ENCODE data around the gene HPN.

HPN gene

GRCh38 chr19:35058370-35058769, 16.8 kb downstream of the HPN start:
- no peak for TF ChIP-seq CTCF (conservative IDR thresholded peaks at IDR 0.05; ENCODE audit: control insufficient read depth, insufficient read depth, low read depth, low read length)
- no peak for DNase-seq (ENCODE audit: low read depth)
- H3K4me3 ChIP-seq (ENCODE audit: control insufficient read depth, low read depth, low read length): no peak overlapping the region

GRCh38 chr19:35059006-35059798, 17.7 kb downstream of the HPN start:
- no peak for TF ChIP-seq CTCF (conservative IDR thresholded peaks at IDR 0.05; ENCODE audit: control insufficient read depth, insufficient read depth, low read depth, low read length)

GRCh38 chr19:35059799-35060091, 18.2 kb downstream of the HPN start:
- no peak for DNase-seq (ENCODE audit: low read depth)
- TF ChIP-seq CTCF (conservative IDR thresholded peaks at IDR 0.05; ENCODE audit: control insufficient read depth, insufficient read depth, low read depth, low read length): no peak

More at GRCh38 chr19:35059006-35059798, 17.7 kb downstream of the HPN start:
- no peak for DNase-seq (ENCODE audit: low read depth)
- no peak overlapping the region for H3K4me3 ChIP-seq (ENCODE audit: control insufficient read depth, low read depth, low read length)

DNA sequence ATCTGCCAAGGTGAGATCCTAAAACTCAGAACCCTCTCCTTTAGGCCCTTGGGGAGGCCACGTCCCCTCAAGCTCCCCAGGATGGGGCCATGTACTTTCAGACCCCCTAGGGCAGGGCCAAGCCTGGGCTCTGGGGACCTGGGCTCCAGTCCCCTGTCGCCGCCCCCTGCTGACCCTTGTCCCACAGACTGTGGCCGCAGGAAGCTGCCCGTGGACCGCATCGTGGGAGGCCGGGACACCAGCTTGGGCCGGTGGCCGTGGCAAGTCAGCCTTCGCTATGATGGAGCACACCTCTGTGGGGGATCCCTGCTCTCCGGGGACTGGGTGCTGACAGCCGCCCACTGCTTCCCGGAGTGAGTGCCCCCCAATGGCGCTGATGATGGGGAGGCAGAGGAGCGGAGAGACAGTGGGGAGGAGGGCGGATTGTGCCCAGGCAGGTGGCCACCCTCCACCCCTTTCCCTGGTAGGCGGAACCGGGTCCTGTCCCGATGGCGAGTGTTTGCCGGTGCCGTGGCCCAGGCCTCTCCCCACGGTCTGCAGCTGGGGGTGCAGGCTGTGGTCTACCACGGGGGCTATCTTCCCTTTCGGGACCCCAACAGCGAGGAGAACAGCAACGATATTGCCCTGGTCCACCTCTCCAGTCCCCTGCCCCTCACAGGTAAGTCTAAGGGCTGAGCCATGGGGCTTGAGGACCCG, 18.8 kb downstream of the HPN start:
- no peak for TF ChIP-seq CTCF (conservative IDR thresholded peaks at IDR 0.05; ENCODE audit: control insufficient read depth, insufficient read depth, low read depth, low read length)
- no peak for DNase-seq (ENCODE audit: low read depth)
- H3K4me3 ChIP-seq (ENCODE audit: control insufficient read depth, low read depth, low read length): no peak overlapping the region

More at GRCh38 chr19:35059799-35060091, 18.2 kb downstream of the HPN start:
- no peak overlapping the region for H3K4me3 ChIP-seq (ENCODE audit: control insufficient read depth, low read depth, low read length)

DNA sequence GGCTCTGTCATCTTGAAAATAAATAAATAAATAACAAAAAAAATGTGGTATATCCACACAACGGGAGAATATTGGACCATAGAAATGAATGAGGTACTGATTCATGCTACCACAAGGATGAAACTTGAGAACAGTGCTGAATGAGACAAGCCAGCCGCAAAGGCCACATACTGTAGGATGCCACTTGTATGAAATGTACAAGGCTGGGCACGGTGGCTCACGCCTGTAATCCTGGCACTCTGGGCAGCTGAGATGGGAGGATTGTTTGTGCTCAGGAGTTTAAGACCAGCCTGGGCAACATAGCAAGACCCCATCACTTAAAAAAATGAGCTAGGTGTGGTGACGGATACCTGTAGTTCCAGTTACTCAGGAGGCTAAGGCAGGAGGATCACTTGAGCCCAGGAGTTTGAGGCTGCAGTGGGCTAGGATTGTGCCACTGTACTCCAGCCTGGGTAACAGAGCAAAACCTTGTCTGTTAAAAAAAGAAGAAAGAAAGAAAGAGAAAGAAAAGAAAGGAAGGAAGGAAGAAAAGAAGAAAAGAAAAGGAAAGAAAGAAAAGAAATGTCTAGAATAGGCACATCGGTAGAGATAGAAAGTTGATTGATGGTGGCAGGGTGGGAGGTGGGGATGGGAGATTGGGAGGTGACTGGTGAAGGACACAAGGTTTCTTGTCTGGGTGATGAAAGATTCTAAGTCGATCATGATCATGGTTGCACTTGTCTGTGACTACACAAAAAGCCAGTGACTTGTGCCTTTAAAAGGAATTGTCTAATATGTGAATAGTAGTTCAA, 20.3 kb downstream of the HPN start:
- H3K4me3 ChIP-seq (ENCODE audit: control insufficient read depth, low read depth, low read length): no peak overlapping the region
- TF ChIP-seq CTCF (conservative IDR thresholded peaks at IDR 0.05; ENCODE audit: control insufficient read depth, insufficient read depth, low read depth, low read length): no peak
- peak; percentile 19 for DNase-seq (ENCODE audit: low read depth)

DNA sequence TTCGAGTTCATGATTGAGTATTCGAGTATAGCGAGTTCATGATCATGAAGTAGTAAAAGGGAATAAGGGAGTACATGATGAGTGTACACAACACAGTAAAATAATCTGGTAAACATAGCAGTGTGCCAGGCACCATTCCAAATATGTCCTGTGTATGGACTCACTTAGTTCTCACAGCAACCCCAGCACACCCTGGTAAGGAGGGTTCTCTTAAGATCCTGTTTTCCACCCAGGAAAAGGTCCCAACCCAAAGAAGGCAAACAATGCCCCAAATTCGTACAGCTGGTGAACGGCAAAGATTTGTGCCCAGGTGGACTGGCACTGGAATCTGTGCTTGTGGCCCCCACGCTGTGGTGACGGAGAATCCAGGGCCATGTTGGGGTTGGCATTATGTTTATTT, 21.4 kb downstream of the HPN start:
- no peak for TF ChIP-seq CTCF (conservative IDR thresholded peaks at IDR 0.05; ENCODE audit: control insufficient read depth, insufficient read depth, low read depth, low read length)
- DNase-seq (ENCODE audit: low read depth): no peak
- no peak overlapping the region for H3K4me3 ChIP-seq (ENCODE audit: control insufficient read depth, low read depth, low read length)
